Measurements from ENCODE around the gene ZNF425. TPM values are rescaled to one million over a fixed set of nuclear protein-coding genes. Genes with fewer than 3 reads are reported as not detected.

Gene ZNF425
- total RNA-seq, 1 experiment from 2014 or later, result 3.0 TPM

DNA sequence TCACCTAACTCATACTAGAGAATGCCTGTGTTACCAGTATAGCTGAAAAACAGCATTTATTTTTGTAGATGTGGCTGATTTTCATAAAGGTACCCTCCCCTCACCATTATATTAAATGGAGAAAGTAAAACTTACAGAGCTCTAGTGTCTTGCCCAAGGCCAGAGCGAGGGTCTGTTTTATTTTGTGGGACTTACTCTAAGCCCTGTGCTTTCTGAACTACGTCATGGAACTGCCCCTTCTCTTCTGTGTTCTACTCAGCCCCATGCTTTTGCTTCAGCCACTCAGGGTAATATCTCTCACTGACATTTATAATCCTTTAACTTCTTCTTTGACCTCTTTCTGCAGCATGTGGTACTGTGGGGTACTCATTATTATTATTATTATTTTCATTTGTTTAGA lies 25.3 kb downstream of the ZNF425 start:
- TF ChIP-seq SIN3A (IDR thresholded peaks at IDR 0.05; ENCODE audit: borderline replicate concordance, insufficient read depth, low read depth, low read length), result no peak
- TF ChIP-seq TCF7L2 (IDR thresholded peaks at IDR 0.05; ENCODE audit: low read depth, low read length), result no peak
- no peak for TF ChIP-seq POLR2AphosphoS5 (IDR thresholded peaks at IDR 0.05; ENCODE audit: low read depth, low read length)
- TF ChIP-seq, protein P1, sequence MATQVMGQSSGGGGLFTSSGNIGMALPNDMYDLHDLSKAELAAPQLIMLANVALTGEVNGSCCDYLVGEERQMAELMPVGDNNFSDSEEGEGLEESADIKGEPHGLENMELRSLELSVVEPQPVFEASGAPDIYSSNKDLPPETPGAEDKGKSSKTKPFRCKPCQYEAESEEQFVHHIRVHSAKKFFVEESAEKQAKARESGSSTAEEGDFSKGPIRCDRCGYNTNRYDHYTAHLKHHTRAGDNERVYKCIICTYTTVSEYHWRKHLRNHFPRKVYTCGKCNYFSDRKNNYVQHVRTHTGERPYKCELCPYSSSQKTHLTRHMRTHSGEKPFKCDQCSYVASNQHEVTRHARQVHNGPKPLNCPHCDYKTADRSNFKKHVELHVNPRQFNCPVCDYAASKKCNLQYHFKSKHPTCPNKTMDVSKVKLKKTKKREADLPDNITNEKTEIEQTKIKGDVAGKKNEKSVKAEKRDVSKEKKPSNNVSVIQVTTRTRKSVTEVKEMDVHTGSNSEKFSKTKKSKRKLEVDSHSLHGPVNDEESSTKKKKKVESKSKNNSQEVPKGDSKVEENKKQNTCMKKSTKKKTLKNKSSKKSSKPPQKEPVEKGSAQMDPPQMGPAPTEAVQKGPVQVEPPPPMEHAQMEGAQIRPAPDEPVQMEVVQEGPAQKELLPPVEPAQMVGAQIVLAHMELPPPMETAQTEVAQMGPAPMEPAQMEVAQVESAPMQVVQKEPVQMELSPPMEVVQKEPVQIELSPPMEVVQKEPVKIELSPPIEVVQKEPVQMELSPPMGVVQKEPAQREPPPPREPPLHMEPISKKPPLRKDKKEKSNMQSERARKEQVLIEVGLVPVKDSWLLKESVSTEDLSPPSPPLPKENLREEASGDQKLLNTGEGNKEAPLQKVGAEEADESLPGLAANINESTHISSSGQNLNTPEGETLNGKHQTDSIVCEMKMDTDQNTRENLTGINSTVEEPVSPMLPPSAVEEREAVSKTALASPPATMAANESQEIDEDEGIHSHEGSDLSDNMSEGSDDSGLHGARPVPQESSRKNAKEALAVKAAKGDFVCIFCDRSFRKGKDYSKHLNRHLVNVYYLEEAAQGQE (IDR thresholded peaks at IDR 0.05; ENCODE audit: insufficient read depth in 1 of 2, low read depth in 2 of 2, low read length in 1 of 2), result no peak
- TF ChIP-seq, protein P2, sequence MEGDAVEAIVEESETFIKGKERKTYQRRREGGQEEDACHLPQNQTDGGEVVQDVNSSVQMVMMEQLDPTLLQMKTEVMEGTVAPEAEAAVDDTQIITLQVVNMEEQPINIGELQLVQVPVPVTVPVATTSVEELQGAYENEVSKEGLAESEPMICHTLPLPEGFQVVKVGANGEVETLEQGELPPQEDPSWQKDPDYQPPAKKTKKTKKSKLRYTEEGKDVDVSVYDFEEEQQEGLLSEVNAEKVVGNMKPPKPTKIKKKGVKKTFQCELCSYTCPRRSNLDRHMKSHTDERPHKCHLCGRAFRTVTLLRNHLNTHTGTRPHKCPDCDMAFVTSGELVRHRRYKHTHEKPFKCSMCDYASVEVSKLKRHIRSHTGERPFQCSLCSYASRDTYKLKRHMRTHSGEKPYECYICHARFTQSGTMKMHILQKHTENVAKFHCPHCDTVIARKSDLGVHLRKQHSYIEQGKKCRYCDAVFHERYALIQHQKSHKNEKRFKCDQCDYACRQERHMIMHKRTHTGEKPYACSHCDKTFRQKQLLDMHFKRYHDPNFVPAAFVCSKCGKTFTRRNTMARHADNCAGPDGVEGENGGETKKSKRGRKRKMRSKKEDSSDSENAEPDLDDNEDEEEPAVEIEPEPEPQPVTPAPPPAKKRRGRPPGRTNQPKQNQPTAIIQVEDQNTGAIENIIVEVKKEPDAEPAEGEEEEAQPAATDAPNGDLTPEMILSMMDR (IDR thresholded peaks at IDR 0.05), result no peak
- no peak overlapping the region for H3K27ac ChIP-seq (ENCODE audit: low read length)
- CTCF ChIA-PET, result no interaction called here
- POLR2A ChIA-PET, result no interaction called here
- H3K9me3 ChIP-seq (ENCODE audit: control insufficient read depth, insufficient read depth, low read depth, low read length), result no peaks in the 10 kb centered on the region
- no peaks in the 10 kb centered on the region for H3K36me3 ChIP-seq (ENCODE audit: control insufficient read depth, insufficient read depth, low read length)
- in situ Hi-C loops (cut with HindIII; ENCODE audit: low pct_unique_long_range_greater_than_20kb, low sequenced_read_pairs), result no loop called here
- H3K4me3 ChIP-seq (ENCODE audit: low read depth in 2 of 2, low read length in 2 of 2), result no peak overlapping the region
- DNase-seq (ENCODE audit: low read depth, low spot score), result no peak
- intact Hi-C loops (cut with micrococcal nuclease; ENCODE audit: unreplicated experiment), result no loop called here
- no peaks in the 10 kb centered on the region for H3K27me3 ChIP-seq (ENCODE audit: control insufficient read depth, insufficient read depth, low read length)
- no peaks in the 10 kb centered on the region for H3K4me1 ChIP-seq (ENCODE audit: control insufficient read depth, insufficient read depth, low read length)
- no TSS peak for BruUV-seq (replicated peaks)
- no peak for ATAC-seq

DNA sequence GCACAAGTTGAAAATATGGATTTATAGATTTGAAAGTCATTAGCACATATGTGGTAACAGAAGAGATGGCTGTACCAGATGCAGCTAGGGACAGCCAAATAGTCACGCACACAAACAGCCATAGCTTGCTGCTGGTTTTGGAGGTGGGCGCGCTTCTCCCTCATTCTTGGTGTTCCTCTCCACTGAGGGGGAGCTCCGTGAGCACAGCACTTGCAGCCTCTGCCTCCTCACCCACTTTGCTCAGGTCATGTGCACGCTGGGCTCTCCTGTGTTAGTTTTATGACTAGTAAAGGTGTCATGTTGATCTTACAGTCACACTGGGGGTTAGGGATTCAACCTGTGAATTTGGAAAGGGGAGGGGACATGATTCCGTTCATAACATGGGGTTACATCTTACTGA lies 27.1 kb downstream of the ZNF425 start:
- no peak overlapping the region for H3K27ac ChIP-seq (ENCODE audit: low read length)
- H3K36me3 ChIP-seq (ENCODE audit: control insufficient read depth, insufficient read depth, low read length), result no peaks in the 10 kb centered on the region
- in situ Hi-C loops (cut with HindIII; ENCODE audit: low pct_unique_long_range_greater_than_20kb, low sequenced_read_pairs), result no loop called here
- intact Hi-C loops (cut with micrococcal nuclease; ENCODE audit: unreplicated experiment), result no loop called here
- DNase-seq (ENCODE audit: low read depth, low spot score), result no peak
- ATAC-seq, result peak; percentile 29; the same call in 1 of the 2 replicates
- H3K4me1 ChIP-seq (ENCODE audit: control insufficient read depth, insufficient read depth, low read length), result no peaks in the 10 kb centered on the region
- ChIA-PET POLR2A (no interaction called here), CTCF (no interaction called here)
- H3K9me3 ChIP-seq (ENCODE audit: control insufficient read depth, insufficient read depth, low read depth, low read length), result no peaks in the 10 kb centered on the region
- no TSS peak for BruUV-seq (replicated peaks)
- TF ChIP-seq TCF7L2 (IDR thresholded peaks at IDR 0.05; ENCODE audit: low read depth, low read length) (no peak), POLR2AphosphoS5 (IDR thresholded peaks at IDR 0.05; ENCODE audit: low read depth, low read length) (no peak), SIN3A (IDR thresholded peaks at IDR 0.05; ENCODE audit: borderline replicate concordance, insufficient read depth, low read depth, low read length) (no peak)
- TF ChIP-seq, protein P1 (IDR thresholded peaks at IDR 0.05; ENCODE audit: insufficient read depth in 1 of 2, low read depth in 2 of 2, low read length in 1 of 2), result no peak
- TF ChIP-seq, protein P2 (IDR thresholded peaks at IDR 0.05), result no peak
- H3K4me3 ChIP-seq (ENCODE audit: low read depth in 2 of 2, low read length in 2 of 2), result no peak overlapping the region
- no peaks in the 10 kb centered on the region for H3K27me3 ChIP-seq (ENCODE audit: control insufficient read depth, insufficient read depth, low read length)

Measured in Panc1 (cell line).